Nephron progenitor cell (in vitro differentiated cells): Measurements from ENCODE around the gene PALD1.
"Not testable (repeated sequence)": the region's sequence is repeated elsewhere in the genome, so short reads cannot be mapped to it uniquely, and the experiment has no call there.

ENCODE experiments used
- DNase-seq: peaks from one replicate; pipeline ENCODE4 v3.0.0; 2021
- H3K27ac Mint-ChIP-seq: 2 replicates; pipeline ENCODE4 v1.8.0; 2021; ENCODE audit warnings: mild to moderate bottlenecking, moderate library complexity, mixed read lengths
- H3K27me3 Mint-ChIP-seq: 2 replicates; pipeline ENCODE4 v1.8.0; 2021; ENCODE audit warnings: mild to moderate bottlenecking, low read depth, mixed read lengths; ENCODE audit not compliant: poor library complexity
- H3K36me3 Mint-ChIP-seq: 2 replicates; pipeline ENCODE4 v1.8.0; 2021; ENCODE audit warnings: low read depth, mixed read lengths
- H3K4me1 Mint-ChIP-seq: 2 replicates; pipeline ENCODE4 v1.8.0; 2021; ENCODE audit warnings: mixed read lengths
- H3K4me3 Mint-ChIP-seq: 2 replicates; pipeline ENCODE4 v1.8.0; 2021; ENCODE audit warnings: mild to moderate bottlenecking, moderate library complexity, mixed read lengths
- H3K9me3 Mint-ChIP-seq: 2 replicates; pipeline ENCODE4 v1.8.0; 2021; ENCODE audit warnings: mild to moderate bottlenecking, moderate library complexity, mixed read lengths
- TF ChIP-seq, protein P1 (sequence below): fragments of 200-600 bp; sonication (generic); IDR thresholded peaks from 2 replicates; pipeline ENCODE4 v1.5.0; 2021; ENCODE audit warnings: antibody characterized with exemption

PALD1 gene

DNA sequence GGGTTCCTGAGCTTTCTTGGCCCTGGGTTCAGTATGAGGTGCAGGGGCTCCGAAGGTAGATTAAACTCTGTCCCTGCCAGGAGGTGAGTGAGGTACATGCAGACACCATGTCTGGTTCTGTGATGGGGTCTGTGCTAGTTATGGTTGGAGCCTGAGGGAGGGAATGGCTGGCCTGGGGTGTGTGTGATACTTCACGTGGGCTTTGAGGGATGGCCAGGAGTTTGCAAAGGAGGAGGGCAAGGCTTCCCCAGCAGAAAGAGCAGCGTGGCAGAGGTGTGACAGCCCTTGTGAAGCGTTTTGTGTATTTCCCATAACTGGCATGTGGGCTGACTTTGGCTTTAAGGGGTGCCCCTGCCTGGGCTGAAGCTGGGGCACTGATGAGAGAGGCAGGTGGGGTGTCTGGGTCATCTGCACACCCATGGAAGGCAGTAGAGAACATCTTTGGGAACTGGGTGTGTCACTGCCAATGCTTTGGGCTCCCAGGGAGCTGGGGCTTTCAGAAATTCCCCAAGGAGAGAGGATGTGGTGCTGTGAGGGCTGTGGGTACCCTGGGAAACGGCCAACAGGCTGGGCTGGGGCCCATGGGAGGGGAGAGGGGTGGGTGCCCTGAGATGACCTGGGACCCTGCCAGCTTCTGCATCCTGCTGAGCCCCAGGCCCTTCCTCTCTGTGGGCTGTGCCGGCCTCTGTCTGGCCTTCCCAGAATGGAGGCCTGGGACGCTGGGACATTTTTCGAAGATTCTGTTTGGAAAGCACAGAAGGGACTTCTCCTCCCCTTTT lies 4.6 kb downstream of the PALD1 start:
- Mint-ChIP-seq H3K9me3 (no peaks in the 10 kb centered on the region), H3K4me3 (no peak overlapping the region), H3K36me3 (peaks cover 8% of the 10 kb centered on the region), H3K4me1 (peaks cover 39% of the 10 kb centered on the region), H3K27me3 (peaks cover 9% of the 10 kb centered on the region), H3K27ac (no peak overlapping the region)
- no peak for DNase-seq
- TF ChIP-seq, protein P1, sequence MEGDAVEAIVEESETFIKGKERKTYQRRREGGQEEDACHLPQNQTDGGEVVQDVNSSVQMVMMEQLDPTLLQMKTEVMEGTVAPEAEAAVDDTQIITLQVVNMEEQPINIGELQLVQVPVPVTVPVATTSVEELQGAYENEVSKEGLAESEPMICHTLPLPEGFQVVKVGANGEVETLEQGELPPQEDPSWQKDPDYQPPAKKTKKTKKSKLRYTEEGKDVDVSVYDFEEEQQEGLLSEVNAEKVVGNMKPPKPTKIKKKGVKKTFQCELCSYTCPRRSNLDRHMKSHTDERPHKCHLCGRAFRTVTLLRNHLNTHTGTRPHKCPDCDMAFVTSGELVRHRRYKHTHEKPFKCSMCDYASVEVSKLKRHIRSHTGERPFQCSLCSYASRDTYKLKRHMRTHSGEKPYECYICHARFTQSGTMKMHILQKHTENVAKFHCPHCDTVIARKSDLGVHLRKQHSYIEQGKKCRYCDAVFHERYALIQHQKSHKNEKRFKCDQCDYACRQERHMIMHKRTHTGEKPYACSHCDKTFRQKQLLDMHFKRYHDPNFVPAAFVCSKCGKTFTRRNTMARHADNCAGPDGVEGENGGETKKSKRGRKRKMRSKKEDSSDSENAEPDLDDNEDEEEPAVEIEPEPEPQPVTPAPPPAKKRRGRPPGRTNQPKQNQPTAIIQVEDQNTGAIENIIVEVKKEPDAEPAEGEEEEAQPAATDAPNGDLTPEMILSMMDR = no peak

GRCh38 chr10:70483872-70484271 lies 5.3 kb downstream of the PALD1 start:
- not testable (repeated sequence) for H3K9me3 Mint-ChIP-seq, H3K27ac Mint-ChIP-seq, H3K4me3 Mint-ChIP-seq, H3K27me3 Mint-ChIP-seq, H3K36me3 Mint-ChIP-seq, DNase-seq
- H3K4me1 Mint-ChIP-seq = peaks cover 43% of the 10 kb centered on the region

GRCh38 chr10:70487824-70488223 lies 9.3 kb downstream of the PALD1 start:
- H3K36me3 Mint-ChIP-seq = peaks cover 8% of the 10 kb centered on the region
- peaks cover 25% of the 10 kb centered on the region for H3K4me1 Mint-ChIP-seq
- no peak overlapping the region for H3K27ac Mint-ChIP-seq
- no peaks in the 10 kb centered on the region for H3K27me3 Mint-ChIP-seq
- TF ChIP-seq, protein P1 = no peak
- DNase-seq = no peak
- H3K4me3 Mint-ChIP-seq = no peak overlapping the region
- H3K9me3 Mint-ChIP-seq = no peaks in the 10 kb centered on the region

DNA sequence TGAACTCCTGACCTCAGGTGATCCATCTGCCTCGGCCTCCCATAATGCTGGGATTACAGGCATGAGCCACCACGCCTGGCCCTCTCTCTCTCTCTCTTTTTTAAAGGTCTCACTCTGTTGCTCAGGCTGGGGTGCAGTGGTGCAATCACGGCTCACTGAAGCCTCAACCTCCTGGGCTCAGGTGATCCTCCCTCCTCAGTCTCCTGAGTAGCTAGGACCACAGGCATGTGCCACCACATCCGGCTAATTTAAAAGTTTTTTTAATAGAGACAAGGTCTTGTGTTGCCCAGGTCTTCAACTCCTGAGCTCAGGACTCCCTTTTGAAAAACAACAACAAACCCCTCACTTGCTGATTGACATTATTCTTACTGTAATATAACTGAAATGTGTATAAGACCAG lies 11.6 kb downstream of the PALD1 start:
- H3K27ac Mint-ChIP-seq = no peak overlapping the region

GRCh38 chr10:70491614-70492013 lies 13.0 kb downstream of the PALD1 start:
- peaks cover 6% of the 10 kb centered on the region for H3K27me3 Mint-ChIP-seq
- peaks cover 56% of the 10 kb centered on the region for H3K4me1 Mint-ChIP-seq
- TF ChIP-seq, protein P1 = no peak
- no peak for DNase-seq
- H3K4me3 Mint-ChIP-seq = no peak overlapping the region
- H3K9me3 Mint-ChIP-seq = no peaks in the 10 kb centered on the region
- no peak overlapping the region for H3K27ac Mint-ChIP-seq
- H3K36me3 Mint-ChIP-seq = peaks cover 8% of the 10 kb centered on the region

More for the DNA sequence above, 11.6 kb downstream of the PALD1 start:
- peaks cover 8% of the 10 kb centered on the region for H3K36me3 Mint-ChIP-seq
- no peaks in the 10 kb centered on the region for H3K9me3 Mint-ChIP-seq
- H3K4me1 Mint-ChIP-seq = peaks cover 42% of the 10 kb centered on the region
- no peak overlapping the region for H3K4me3 Mint-ChIP-seq
- H3K27me3 Mint-ChIP-seq = peaks cover under 1% of the 10 kb centered on the region
- DNase-seq = no peak
- TF ChIP-seq, protein P1 = no peak

DNA sequence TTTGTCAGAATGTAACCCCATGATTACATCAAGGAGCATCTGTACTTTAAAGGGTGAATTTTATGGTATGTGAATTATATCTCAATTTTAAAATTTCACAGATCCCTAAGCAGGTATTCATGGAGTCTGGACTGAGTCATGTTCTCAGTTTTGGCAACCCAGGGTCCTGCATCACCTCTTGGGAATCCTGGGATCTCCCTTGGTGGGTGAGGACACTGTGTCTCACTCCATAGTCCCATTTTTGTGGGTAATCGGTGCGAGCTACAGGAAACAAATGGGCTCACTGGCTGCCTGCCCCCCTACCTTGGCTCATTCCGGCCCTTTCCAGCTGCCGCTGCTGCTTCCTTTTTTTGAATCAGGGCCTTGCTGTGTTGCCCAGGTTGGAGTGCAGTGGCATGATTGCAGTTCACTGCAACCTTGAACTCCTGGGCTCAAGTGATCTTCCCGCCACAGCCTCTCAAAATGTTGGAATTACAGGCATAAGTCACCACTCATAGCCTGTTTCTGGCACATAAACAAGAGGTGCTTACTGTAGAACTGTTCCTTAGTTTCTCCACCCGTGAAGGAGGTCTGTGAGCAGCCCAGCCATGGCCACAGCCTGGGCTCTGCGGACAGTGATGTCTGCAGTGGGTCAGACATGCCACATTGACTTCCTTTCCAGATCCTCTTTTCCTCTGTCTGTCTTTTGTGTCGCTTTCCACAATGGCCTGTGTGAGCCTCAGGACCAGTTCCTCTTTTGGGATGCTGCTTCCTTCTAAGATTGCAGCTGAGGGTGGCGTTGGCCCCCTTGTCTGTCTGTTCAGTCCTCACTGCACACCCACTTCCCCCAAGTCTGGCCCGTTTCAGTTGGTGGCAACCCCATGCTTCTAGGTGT lies 14.5 kb downstream of the PALD1 start:
- TF ChIP-seq, protein P1 = no peak
- Mint-ChIP-seq H3K27ac (no peak overlapping the region), H3K9me3 (no peaks in the 10 kb centered on the region), H3K27me3 (peaks cover 6% of the 10 kb centered on the region), H3K4me1 (peaks cover 70% of the 10 kb centered on the region), H3K36me3 (no peaks in the 10 kb centered on the region), H3K4me3 (no peak overlapping the region)
- no peak for DNase-seq
